ENCODE measurements around the gene RNF207.
A peak's percentile ranks its signal among the peaks of the same experiment; 100 is the strongest.

The RNF207 gene

GRCh38 chr1:6246497-6247467 lies 40.9 kb downstream of the RNF207 start:
- no peak overlapping the region for H3K4me3 ChIP-seq (ENCODE audit: low read depth, low read length)
- TF ChIP-seq CTCF (IDR thresholded peaks at IDR 0.05; ENCODE audit: borderline replicate concordance, insufficient read depth, low read depth, low read length): peak; percentile 96

- TF ChIP-seq CTCF (IDR thresholded peaks at IDR 0.05; ENCODE audit: borderline replicate concordance, insufficient read depth, low read depth, low read length): no peak
- H3K4me3 ChIP-seq (ENCODE audit: low read depth, low read length): no peak overlapping the region
Observed at GRCh38 chr1:6247651-6248050, 41.7 kb downstream of the RNF207 start.

- TF ChIP-seq CTCF (IDR thresholded peaks at IDR 0.05; ENCODE audit: borderline replicate concordance, insufficient read depth, low read depth, low read length): no peak
- H3K4me3 ChIP-seq (ENCODE audit: low read depth, low read length): no peak overlapping the region
Observed at GRCh38 chr1:6248161-6248776, 42.4 kb downstream of the RNF207 start.

- TF ChIP-seq CTCF (IDR thresholded peaks at IDR 0.05; ENCODE audit: borderline replicate concordance, insufficient read depth, low read depth, low read length): no peak
- no peak overlapping the region for H3K4me3 ChIP-seq (ENCODE audit: low read depth, low read length)
Observed at GRCh38 chr1:6248932-6249738, 43.2 kb downstream of the RNF207 start.

GRCh38 chr1:6249739-6250689 lies 44.1 kb downstream of the RNF207 start:
- no peak overlapping the region for H3K4me3 ChIP-seq (ENCODE audit: low read depth, low read length)
- TF ChIP-seq CTCF (IDR thresholded peaks at IDR 0.05; ENCODE audit: borderline replicate concordance, insufficient read depth, low read depth, low read length): no peak

GRCh38 chr1:6251233-6251632 lies 45.3 kb downstream of the RNF207 start:
- H3K4me3 ChIP-seq (ENCODE audit: low read depth, low read length): no peak overlapping the region
- TF ChIP-seq CTCF (IDR thresholded peaks at IDR 0.05; ENCODE audit: borderline replicate concordance, insufficient read depth, low read depth, low read length): no peak
